ENCODE data around the gene TRAPPC4.

GRCh38 chr11:119011476-119012053 is 7.0 kb upstream of the TRAPPC4 start:
- TF ChIP-seq POLR2A (IDR thresholded peaks at IDR 0.05) = no peak
- no peak for TF ChIP-seq CTCF (IDR thresholded peaks at IDR 0.05)

All from testis (tissue), 2 donors.